Skin epidermis (tissue), 12 donors: ENCODE measurements around the gene ELFN2.
"Not testable (repeated sequence)": the region's sequence is repeated elsewhere in the genome, so short reads cannot be mapped to it uniquely, and the experiment has no call there.

Experiments
- H3K27ac ChIP-seq, 21 experiments: fragments of 200-600 bp; sonication (generic) in 11 of 21; one replicate each; pipeline ENCODE4 v1.5.0; 2020; ENCODE audit warnings: mild to moderate bottlenecking in 3 of 21, inconsistent platforms in 2 of 21, moderate library complexity in 2 of 21
- H3K4me3 ChIP-seq, 7 experiments: fragments of 200-600 bp; sonication (generic) in 2 of 7; one replicate each; pipeline ENCODE4 v1.5.0; 2020; ENCODE audit warnings: inconsistent platforms in 2 of 7, mild to moderate bottlenecking in 2 of 7, moderate library complexity in 1 of 7

Gene ELFN2

GRCh38 chr22:37416389-37416788, 10.9 kb downstream of the ELFN2 start:
- Histone ChIP-seq H3K4me3 (no peak overlapping the region), H3K27ac (no peak overlapping the region)

- no peak overlapping the region for H3K27ac ChIP-seq
Measured at GRCh38 chr22:37415210-37415609, 12.1 kb downstream of the ELFN2 start.

DNA sequence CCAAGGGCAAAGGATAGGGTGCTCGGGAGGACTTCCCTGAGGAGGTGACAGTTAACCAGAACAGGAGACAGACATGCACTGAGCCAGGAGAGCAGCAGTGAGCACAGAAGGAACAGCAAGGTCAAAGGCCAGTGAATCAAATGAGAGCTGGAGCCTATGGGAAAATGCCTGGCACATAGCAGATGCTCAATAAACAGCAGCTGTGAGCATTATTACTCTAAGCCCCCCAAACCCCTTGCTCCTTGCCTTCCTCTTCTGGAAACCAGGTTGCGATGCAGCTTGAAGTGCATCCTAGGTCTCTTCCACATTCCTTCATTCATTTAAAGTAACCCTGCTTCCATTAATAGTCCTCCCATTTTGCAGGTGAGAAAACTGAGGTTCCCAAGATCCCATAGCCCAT, 13.0 kb downstream of the ELFN2 start:
- no peak overlapping the region for H3K27ac ChIP-seq
- no peak overlapping the region for H3K4me3 ChIP-seq

More at GRCh38 chr22:37415210-37415609, 12.1 kb downstream of the ELFN2 start:
- H3K4me3 ChIP-seq: no peak overlapping the region

DNA sequence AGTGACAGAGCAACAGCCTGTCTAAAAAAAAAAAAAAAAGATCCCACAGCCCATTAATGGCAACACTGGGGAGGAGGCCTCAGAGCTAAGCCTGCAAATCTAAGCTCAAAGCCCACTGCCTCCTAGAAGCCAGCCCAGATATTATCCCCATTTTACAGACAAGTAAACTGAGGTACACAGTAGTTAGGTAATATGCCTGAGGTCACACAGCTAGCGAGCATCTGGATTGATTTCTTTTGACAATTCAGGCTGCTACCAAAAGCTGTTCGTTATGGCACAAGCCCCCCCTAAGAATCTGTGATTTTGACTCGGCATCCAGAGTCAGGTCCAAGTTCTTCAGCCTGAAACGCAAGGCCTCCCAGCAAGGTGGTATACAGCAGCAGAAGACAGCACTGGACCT, 13.7 kb downstream of the ELFN2 start:
- Histone ChIP-seq H3K4me3 (no peak overlapping the region), H3K27ac (no peak overlapping the region)

GRCh38 chr22:37412495-37413250, 14.6 kb downstream of the ELFN2 start:
- Histone ChIP-seq H3K4me3 (no peak overlapping the region), H3K27ac (no peak overlapping the region)

DNA sequence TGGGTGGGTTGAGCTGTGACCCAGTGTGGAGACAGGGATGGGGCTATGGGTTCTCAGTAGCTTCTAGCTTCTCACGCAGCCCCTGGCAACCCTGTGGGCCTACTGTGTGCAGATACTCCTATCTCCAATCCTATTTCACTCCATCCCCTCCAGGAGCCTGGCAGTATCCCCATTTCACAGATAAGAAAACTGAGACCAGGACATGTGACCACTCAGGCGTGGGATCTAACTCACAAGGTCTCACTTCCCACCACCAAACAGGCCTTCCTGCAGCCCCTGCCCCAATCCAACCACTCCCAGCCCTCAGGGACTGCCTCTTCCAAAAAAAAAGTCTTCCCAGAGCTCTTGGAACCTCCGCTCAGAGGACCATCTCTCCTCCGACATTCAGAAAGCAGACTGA, 15.6 kb downstream of the ELFN2 start:
- Histone ChIP-seq H3K4me3 (no peak overlapping the region), H3K27ac (no peak overlapping the region)

- Histone ChIP-seq H3K27ac (no peak overlapping the region), H3K4me3 (no peak overlapping the region)
Measured at GRCh38 chr22:37410174-37411055, 16.9 kb downstream of the ELFN2 start.

GRCh38 chr22:37409459-37410050, 17.7 kb downstream of the ELFN2 start:
- no peak overlapping the region for H3K4me3 ChIP-seq
- H3K27ac ChIP-seq: no peak overlapping the region

DNA sequence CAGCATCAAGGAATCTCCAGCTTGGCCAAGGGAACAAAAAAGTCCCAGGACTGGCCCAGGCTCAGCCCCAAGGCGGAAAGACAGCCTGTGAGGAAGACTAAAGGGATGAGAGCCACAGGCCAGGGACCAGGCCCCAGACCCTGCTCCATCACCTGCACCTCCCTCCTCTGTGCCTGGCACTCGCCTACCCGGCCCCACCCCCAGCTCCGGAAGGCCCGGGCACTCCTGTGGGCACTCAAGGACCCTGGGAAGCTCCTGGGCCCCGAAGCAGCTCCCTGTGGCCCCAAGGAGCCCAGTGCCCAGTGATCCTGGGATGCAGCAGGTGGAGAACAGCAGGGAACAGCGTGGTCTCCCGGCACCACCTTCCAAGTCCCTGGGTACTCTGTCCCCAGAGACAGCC, 18.2 kb downstream of the ELFN2 start:
- no peak overlapping the region for H3K4me3 ChIP-seq
- H3K27ac ChIP-seq: no peak overlapping the region

GRCh38 chr22:37407856-37408255, 19.4 kb downstream of the ELFN2 start:
- H3K27ac ChIP-seq: no peak overlapping the region
- no peak overlapping the region for H3K4me3 ChIP-seq

DNA sequence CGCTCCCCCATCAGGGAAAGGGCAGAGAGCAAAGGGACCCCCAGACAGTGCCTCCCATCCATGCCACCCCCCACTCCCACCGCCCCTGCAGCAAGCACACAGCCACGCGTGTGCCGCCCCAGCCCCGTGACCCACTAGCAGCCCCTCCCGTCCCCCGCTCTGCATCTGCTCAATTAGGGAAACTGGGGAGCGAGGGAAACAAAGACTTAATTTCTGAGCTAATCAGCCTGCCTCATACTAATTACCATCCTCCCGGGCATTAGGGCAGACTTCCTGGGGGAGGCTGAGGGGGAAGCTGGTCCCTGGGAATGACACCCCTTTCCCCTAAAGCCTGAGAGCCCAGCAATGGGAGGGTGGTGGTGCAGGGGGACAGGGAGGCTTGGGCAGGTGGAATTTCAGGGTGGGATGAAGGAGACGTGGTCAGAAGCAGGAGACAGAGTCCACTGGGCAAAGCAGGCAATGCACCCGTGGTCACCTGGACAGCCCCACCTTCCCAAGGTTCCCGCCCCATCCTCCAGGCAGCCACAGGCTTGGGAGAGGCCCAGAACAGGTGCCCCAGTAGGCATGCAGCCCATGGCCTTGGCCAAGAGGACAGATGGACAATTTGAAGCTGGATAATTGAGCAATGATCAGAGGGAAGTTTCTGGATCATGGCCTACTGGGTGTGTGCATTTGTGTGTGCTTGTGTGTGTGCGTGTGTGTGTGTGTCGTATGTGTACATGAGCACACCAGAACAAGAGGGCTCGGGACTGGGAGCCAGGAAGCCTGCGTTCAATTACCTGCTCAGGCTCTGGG, 20.6 kb downstream of the ELFN2 start:
- no peak overlapping the region for H3K27ac ChIP-seq

DNA sequence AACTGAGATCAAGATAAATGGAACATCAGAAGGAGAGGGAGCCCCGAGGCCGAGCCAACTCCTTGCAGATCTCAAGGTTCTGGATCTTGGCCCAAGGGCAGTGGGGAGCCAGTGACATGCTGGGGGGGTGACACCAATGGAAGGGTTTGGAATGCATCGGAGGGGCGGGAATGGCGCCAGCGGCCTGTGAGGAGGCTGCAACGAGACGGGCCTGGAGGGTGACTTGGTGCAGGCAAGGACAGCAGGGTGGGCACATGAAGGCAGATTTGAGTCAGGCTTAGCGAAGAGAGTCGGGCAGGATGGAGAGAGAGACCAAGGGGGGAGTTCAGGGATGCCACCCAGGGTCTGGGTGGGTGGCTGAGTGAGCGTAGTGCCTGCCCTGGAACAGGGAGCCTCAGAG, 23.2 kb downstream of the ELFN2 start:
- H3K4me3 ChIP-seq: no peak overlapping the region
- H3K27ac ChIP-seq: no peak overlapping the region

More for the DNA sequence above, 20.6 kb downstream of the ELFN2 start:
- no peak overlapping the region for H3K4me3 ChIP-seq

GRCh38 chr22:37403267-37403960, 23.9 kb downstream of the ELFN2 start:
- Histone ChIP-seq H3K27ac (no peak overlapping the region), H3K4me3 (no peak overlapping the region)

DNA sequence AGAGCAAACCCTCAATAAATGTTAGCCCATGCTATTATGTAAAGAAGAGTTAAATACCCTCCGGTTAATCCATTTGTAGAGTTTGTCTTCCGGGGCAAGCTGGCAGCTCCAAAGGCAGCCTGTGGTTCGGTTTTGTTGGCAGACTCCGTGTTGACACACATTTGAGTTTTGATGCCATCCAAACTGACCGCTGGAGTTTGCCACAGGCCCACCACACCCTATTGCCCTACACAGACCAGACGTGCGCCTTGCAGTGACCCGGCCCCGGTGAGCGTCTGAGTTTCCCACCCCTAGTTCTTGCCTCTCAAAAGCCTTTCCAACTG, 25.1 kb downstream of the ELFN2 start:
- Histone ChIP-seq H3K27ac (no peak overlapping the region), H3K4me3 (no peak overlapping the region)

DNA sequence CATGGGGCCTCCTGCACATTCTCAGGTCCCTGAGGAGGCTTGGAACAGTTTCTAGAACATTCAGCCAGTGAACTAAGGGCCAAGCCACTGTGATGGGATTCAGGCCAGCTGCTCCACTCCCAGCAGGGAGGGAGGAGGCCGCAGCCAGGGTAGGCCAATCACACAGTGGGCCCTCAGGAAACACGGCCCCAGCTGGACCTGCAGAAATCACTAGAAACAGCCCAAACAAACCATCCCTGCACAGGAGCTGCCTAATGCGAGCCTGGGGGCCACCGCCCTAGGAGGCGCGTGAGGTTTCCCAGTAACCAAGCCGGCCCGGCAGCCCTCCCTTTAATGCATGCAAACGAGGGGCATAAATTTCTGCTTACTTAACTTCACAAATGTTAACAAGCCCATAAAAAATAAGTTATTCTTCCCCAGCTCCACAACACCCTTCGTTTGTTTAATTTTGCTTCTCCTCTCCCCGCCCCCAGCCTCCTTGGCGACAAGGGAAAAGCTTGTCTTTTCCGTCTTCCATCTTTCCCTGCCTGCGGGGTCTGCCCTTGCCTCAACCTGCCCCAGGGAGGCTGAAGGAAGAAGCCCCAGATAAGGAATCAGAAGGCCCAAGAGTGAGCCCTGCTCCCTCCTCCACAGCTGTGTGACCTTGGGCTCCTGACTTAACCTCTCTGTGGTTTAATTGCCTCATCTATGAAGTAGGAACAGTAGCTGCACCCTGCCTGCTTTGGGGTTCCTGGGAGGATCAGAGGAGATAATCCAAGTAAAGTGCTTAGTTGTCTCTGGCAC, 25.7 kb downstream of the ELFN2 start:
- Histone ChIP-seq H3K4me3 (no peak overlapping the region), H3K27ac (no peak overlapping the region)

DNA sequence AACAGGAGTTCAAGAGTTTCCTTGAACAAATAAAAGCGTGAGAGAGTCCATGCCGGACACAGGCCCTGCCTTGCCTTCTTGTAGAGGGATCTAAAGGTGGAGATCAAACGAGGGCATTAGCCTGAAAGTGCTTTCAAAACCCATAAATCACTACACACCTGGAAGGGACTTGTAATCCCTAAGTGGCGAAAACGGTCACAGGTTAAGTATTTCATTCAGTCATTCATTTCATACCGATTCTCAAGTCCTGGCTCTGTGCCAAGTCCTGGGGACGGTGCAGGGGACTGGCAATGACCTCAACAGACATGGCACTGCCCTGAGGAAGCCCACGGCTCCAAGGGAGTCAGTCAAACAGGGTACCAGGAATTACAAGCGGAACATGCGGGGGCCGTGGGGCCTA, 26.6 kb downstream of the ELFN2 start:
- H3K27ac ChIP-seq: no peak overlapping the region
- H3K4me3 ChIP-seq: no peak overlapping the region

DNA sequence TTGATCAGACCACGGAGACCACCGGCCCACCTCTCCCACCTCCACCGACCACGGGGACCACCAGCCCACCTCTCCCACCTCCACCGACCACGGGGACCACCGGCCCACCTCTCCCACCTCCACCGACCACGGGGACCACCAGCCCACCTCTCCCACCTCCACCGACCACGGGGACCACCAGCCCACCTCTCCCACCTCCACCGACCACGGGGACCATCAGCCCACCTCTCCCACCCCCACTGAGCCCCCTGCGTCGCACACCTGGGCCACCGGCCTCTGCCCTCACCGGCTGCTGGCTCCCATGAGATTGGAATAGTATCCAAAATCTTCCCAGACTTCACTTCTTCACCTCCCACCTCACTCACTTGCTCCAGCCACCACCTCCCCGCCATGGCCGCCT, 27.8 kb downstream of the ELFN2 start:
- H3K27ac ChIP-seq, H3K4me3 ChIP-seq: not testable (repeated sequence)

DNA sequence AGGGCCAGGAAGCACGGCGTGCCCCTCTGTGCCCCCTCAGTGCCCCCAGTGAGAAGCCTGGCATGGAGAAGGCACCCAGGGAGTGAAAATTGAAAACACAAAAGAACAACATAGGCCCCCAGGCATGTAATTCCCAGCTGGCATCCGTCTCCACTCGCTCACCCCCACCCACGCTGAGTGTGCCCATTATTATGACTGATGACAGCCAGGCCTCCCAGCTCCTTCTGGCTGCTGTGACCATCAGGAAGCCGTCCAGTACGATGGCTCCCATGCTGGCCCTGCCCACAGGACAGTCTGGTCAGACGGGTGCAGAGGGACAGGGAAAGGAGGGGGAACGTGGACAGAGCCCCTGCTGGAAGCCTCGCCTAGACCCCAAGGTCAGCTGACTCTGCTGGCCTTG, 30.1 kb downstream of the ELFN2 start:
- H3K27ac ChIP-seq: no peak overlapping the region
- no peak overlapping the region for H3K4me3 ChIP-seq
